GM12801 (cell line): ENCODE results near the gene PDZK1.

Experiments
- TF ChIP-seq, protein P1 (sequence below): IDR thresholded peaks from one replicate; pipeline ENCODE4 v1.5.1; 2011; ENCODE audit warnings: control low read depth; ENCODE audit not compliant: insufficient read length; ENCODE audit errors: extremely low read depth

The PDZK1 gene

DNA sequence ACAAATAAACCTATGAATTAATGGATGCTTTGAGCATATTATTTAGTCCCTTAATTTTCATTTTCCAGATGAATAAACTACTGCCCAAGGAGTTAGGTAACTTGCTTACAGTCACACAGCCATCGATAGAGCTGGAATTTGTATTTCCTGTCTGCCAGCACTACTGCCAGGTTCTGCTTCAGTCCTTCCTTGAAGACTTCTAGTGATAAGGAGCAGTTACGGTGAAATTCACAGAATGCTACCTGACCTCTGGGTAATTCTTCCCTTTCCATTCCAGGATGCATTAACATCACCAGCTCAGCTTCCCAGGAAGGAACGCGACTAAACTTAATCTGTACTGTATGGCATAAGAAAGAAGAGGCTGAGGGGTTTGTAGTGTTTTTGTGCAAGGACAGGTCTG lies 23.3 kb upstream of the PDZK1 start:
- TF ChIP-seq, protein P1, sequence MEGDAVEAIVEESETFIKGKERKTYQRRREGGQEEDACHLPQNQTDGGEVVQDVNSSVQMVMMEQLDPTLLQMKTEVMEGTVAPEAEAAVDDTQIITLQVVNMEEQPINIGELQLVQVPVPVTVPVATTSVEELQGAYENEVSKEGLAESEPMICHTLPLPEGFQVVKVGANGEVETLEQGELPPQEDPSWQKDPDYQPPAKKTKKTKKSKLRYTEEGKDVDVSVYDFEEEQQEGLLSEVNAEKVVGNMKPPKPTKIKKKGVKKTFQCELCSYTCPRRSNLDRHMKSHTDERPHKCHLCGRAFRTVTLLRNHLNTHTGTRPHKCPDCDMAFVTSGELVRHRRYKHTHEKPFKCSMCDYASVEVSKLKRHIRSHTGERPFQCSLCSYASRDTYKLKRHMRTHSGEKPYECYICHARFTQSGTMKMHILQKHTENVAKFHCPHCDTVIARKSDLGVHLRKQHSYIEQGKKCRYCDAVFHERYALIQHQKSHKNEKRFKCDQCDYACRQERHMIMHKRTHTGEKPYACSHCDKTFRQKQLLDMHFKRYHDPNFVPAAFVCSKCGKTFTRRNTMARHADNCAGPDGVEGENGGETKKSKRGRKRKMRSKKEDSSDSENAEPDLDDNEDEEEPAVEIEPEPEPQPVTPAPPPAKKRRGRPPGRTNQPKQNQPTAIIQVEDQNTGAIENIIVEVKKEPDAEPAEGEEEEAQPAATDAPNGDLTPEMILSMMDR: no peak

DNA sequence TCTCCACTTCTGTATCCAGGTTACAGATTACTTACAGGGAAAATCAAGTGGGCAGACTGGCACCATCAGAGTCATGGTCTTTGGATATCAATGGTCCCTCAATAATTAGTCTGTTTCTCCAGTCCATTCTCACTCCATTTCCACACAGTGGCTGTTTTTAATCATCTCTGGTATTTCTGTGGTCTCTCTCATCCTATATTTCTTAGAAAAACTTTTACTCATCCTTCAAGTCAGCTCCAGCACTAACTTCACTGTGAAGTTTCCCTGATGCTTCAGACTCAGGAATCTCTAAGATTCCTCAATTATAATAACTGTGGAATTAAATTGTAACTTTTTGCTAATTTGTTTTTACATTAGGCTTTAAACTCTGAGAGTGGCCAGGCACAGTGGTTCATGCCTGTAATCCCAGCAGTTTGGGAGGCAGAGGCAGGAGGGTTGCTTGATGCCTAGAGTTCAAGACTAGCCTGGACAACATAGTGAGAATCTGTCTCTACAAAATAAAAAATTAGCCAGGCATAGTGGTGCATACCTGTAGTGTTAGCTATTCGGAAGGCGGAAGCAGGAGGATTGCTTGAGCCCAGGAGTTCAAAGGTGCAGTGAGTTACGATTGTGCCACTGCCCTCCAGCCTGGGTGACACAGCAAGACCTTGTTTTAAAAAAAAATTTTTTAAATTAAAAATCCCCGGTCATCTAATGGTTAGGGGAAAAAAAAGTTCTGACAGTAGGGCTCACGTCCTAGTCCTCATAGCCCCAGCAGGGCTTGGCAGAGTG lies 22.7 kb upstream of the PDZK1 start:
- TF ChIP-seq, protein P1: no peak

DNA sequence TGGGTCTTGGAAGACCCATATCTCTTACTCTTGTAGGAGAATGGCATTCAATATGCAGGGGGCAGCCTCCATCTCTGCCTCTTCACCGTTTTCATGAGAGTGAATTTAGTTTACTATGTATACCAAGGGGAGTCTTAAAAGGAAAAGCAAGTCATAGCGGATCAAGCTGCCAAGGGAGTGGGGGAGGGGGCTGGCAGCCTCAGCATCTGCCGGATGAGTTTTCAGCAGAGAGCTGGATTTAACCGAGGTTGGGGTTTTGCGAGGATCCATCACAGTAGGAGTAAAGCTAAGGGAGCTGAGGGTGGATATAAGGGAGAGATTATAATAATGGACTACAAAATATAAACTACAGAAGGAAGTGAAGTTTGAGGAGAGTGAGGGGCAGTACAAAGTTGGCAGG lies 22.0 kb upstream of the PDZK1 start:
- TF ChIP-seq, protein P1: no peak

DNA sequence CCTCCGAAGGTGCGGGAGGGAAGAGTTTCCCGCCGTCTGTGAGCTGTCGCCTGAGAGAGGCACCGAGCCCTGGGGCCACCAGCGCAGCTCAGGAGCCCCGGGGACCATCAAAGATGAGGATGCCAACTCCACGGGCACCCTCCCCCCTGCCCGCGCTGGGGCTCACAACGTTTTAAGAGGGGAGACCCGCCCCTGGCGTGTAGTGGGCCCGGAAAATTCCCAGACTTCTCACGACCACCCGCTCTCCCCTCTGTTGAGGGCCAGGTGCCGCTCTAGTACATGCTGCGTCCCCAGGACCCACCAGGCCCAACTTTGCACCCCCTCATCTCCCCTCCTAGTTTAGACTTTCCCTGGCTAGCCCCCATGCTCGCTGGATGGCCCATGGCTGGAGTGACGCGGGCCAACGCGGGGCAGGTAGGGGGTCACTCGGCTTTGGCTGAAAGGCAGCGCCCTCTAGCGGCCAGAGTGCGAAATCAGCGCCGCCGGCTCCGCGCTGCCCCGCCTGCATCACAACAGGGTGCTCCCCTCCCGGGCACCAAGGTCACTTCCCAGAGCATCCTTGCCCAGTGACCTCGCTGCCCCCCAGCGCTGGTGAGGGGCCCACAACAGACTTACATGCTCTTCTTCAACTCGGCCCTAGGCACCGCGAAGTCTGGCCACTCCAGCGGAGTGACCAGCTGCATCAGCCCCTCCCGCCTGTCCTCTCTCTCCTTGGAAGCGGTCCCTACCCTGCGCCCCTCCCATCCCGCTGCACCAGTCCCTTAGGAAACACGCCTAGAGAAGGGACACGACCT lies 13.9 kb upstream of the PDZK1 start:
- TF ChIP-seq, protein P1: no peak

DNA sequence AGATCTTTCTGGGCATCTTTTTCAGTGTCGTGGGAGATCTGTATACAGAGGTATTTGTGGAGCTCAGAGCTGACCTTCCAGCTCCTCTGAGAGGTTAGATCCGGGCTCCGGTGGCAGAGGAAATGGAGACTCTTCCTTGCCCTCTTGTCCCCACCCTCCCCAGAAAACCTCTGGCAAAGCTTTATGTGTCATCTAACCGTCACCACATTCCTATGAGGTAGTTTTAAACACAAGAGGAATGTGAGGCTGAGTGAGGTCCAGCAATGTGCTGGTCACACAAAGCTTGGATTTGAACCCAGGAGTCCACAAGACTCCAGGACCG lies 13.3 kb upstream of the PDZK1 start:
- TF ChIP-seq, protein P1: no peak

DNA sequence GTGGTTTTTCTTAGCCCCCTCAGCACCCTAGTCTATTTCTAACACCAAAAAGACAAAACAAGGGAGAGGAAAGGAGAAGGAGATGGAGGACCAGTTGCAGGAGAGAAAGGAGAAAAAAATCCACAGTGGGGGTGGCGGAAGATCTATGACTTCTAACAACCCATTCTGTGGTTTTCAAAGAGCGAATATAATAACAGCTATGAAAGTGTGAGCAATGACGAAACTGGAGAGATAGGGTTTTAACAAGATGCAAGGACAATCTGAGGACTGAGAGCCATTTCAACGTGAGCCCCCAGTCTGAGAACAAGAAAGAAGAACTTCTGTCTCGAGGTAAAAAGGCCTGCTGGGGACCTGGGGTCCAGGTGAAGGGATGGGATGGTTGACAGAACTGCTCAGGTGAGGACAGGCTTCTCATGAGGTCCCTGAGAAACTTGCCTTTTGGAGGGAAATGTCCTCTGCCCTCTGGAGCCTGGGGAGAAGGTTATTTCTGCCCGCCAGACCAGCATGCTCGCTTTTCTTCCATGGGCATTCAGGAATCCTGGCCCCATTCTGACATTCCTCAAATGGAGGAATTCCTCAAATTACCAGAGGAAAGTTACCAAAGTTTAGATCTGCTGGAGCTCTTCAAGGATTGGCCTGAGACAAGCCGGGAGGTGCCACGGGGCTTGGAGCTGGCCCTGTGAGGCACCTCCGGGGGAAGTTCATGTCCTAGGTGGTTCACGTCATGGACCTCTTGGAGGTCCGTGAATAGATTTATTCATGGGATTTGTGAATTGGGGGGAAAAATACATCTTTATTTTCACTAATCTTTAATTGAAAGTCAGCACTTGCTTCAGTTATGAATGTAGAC lies 12.3 kb upstream of the PDZK1 start, which contains the start of gene CD160:
Gene CD160 (plus strand): TSS at position 270 of the 850 bp plus-strand sequence. CDS start 8,829 bp downstream, outside the sequence.
- TF ChIP-seq, protein P1: no peak

DNA sequence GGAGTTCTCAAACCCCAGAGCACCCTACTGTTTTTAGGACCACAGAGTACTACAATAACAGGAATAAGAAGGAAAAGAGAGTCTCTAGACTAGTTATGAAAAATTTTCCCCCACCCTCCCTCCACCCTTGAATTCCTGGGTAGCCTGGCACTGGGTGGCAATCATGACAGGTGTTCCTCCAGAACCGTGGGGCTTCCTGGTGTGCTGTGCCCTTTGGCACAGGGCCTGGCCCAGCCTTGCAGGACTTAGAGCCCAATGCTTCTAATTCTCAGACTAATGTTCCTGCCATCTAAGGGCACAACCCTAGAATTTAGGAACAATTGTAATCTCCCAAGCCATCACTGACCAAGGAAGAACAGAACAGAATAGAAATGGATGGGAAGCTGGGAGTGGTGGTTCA lies 10.7 kb upstream of the PDZK1 start:
- TF ChIP-seq, protein P1: no peak
